Measurements from ENCODE around the gene NME4.
A peak's percentile ranks its signal among the peaks of the same experiment; 100 is the strongest.
"Not testable (repeated sequence)": the region's sequence is repeated elsewhere in the genome, so short reads cannot be mapped to it uniquely, and the experiment has no call there.

Gene NME4

GRCh38 chr16:354971-355461, 42.0 kb upstream of the NME4 start:
- Histone ChIP-seq H3K36me3 (ENCODE audit: control insufficient read depth in 1 of 2, insufficient read depth in 2 of 2, low read length in 2 of 2) (peaks cover 0 to 5% of the 10 kb centered on the region in 2 donors), H3K4me3 (ENCODE audit: low read depth in 1 of 2, low read length in 2 of 2) (peak overlapping the region in 1 of 2 donors; percentile 15), H3K9ac (ENCODE audit: low read depth in 1 of 2, low read length in 2 of 2) (no peak overlapping the region), H3K9me3 (ENCODE audit: control insufficient read depth in 1 of 2, low read length in 2 of 2) (no peaks in the 10 kb centered on the region), H3K4me1 (ENCODE audit: control insufficient read depth in 1 of 2, insufficient read depth in 2 of 2, low read length in 2 of 2) (peaks cover 0 to 13% of the 10 kb centered on the region in 2 donors), H3K27ac (ENCODE audit: low read depth, low read length) (no peak overlapping the region), H3K27me3 (ENCODE audit: control insufficient read depth in 1 of 2, insufficient read depth in 2 of 2, low read length in 2 of 2) (no peaks in the 10 kb centered on the region)

GRCh38 chr16:356741-357140, 40.3 kb upstream of the NME4 start:
- no peak overlapping the region for H3K27ac ChIP-seq (ENCODE audit: low read depth, low read length)
- no peak overlapping the region for H3K4me3 ChIP-seq (ENCODE audit: low read depth in 1 of 2, low read length in 2 of 2)
- H3K36me3 ChIP-seq (ENCODE audit: control insufficient read depth in 1 of 2, insufficient read depth in 2 of 2, low read length in 2 of 2): no peaks in the 10 kb centered on the region
- no peak overlapping the region for H3K9ac ChIP-seq (ENCODE audit: low read depth in 1 of 2, low read length in 2 of 2)
- H3K9me3 ChIP-seq (ENCODE audit: control insufficient read depth in 1 of 2, low read length in 2 of 2): no peaks in the 10 kb centered on the region
- no peaks in the 10 kb centered on the region for H3K27me3 ChIP-seq (ENCODE audit: control insufficient read depth in 1 of 2, insufficient read depth in 2 of 2, low read length in 2 of 2)
- H3K4me1 ChIP-seq (ENCODE audit: control insufficient read depth in 1 of 2, insufficient read depth in 2 of 2, low read length in 2 of 2): peaks cover 0 to 4% of the 10 kb centered on the region in 2 donors

GRCh38 chr16:359067-359763, 37.8 kb upstream of the NME4 start:
- no peak overlapping the region for H3K27ac ChIP-seq (ENCODE audit: low read depth, low read length)
- H3K36me3 ChIP-seq (ENCODE audit: control insufficient read depth in 1 of 2, insufficient read depth in 2 of 2, low read length in 2 of 2): no peaks in the 10 kb centered on the region
- H3K27me3 ChIP-seq (ENCODE audit: control insufficient read depth in 1 of 2, insufficient read depth in 2 of 2, low read length in 2 of 2): peaks cover 4 to 7% of the 10 kb centered on the region in 2 donors
- H3K4me3 ChIP-seq (ENCODE audit: low read depth in 1 of 2, low read length in 2 of 2): no peak overlapping the region
- H3K4me1 ChIP-seq (ENCODE audit: control insufficient read depth in 1 of 2, insufficient read depth in 2 of 2, low read length in 2 of 2): no peaks in the 10 kb centered on the region
- no peaks in the 10 kb centered on the region for H3K9me3 ChIP-seq (ENCODE audit: control insufficient read depth in 1 of 2, low read length in 2 of 2)
- H3K9ac ChIP-seq (ENCODE audit: low read depth in 1 of 2, low read length in 2 of 2): no peak overlapping the region

- Histone ChIP-seq H3K4me1 (ENCODE audit: control insufficient read depth in 1 of 2, insufficient read depth in 2 of 2, low read length in 2 of 2) (no peaks in the 10 kb centered on the region), H3K36me3 (ENCODE audit: control insufficient read depth in 1 of 2, insufficient read depth in 2 of 2, low read length in 2 of 2) (no peaks in the 10 kb centered on the region), H3K9ac (ENCODE audit: low read depth in 1 of 2, low read length in 2 of 2) (no peak overlapping the region), H3K9me3 (ENCODE audit: control insufficient read depth in 1 of 2, low read length in 2 of 2) (no peaks in the 10 kb centered on the region), H3K27me3 (ENCODE audit: control insufficient read depth in 1 of 2, insufficient read depth in 2 of 2, low read length in 2 of 2) (peaks cover 4 to 7% of the 10 kb centered on the region in 2 donors), H3K4me3 (ENCODE audit: low read depth in 1 of 2, low read length in 2 of 2) (no peak overlapping the region), H3K27ac (ENCODE audit: low read depth, low read length) (no peak overlapping the region)
Measured at GRCh38 chr16:359871-360697, 36.9 kb upstream of the NME4 start.

GRCh38 chr16:360698-361336, 36.2 kb upstream of the NME4 start:
- peaks cover 4 to 7% of the 10 kb centered on the region in 2 donors for H3K27me3 ChIP-seq (ENCODE audit: control insufficient read depth in 1 of 2, insufficient read depth in 2 of 2, low read length in 2 of 2)
- H3K36me3 ChIP-seq (ENCODE audit: control insufficient read depth in 1 of 2, insufficient read depth in 2 of 2, low read length in 2 of 2): no peaks in the 10 kb centered on the region
- no peaks in the 10 kb centered on the region for H3K9me3 ChIP-seq (ENCODE audit: control insufficient read depth in 1 of 2, low read length in 2 of 2)
- no peak overlapping the region for H3K4me3 ChIP-seq (ENCODE audit: low read depth in 1 of 2, low read length in 2 of 2)
- H3K9ac ChIP-seq (ENCODE audit: low read depth in 1 of 2, low read length in 2 of 2): no peak overlapping the region
- H3K4me1 ChIP-seq (ENCODE audit: control insufficient read depth in 1 of 2, insufficient read depth in 2 of 2, low read length in 2 of 2): no peaks in the 10 kb centered on the region
- H3K27ac ChIP-seq (ENCODE audit: low read depth, low read length): no peak overlapping the region

- no peaks in the 10 kb centered on the region for H3K4me1 ChIP-seq (ENCODE audit: control insufficient read depth in 1 of 2, insufficient read depth in 2 of 2, low read length in 2 of 2)
Measured at GRCh38 chr16:361341-361871, 35.6 kb upstream of the NME4 start.

GRCh38 chr16:361872-362701, 34.9 kb upstream of the NME4 start:
- H3K27me3 ChIP-seq (ENCODE audit: control insufficient read depth in 1 of 2, insufficient read depth in 2 of 2, low read length in 2 of 2): peaks cover 4 to 7% of the 10 kb centered on the region in 2 donors
- H3K9ac ChIP-seq (ENCODE audit: low read depth in 1 of 2, low read length in 2 of 2): no peak overlapping the region
- peak overlapping the region in 1 of 2 donors; percentile 10 for H3K4me3 ChIP-seq (ENCODE audit: low read depth in 1 of 2, low read length in 2 of 2)
- H3K36me3 ChIP-seq (ENCODE audit: control insufficient read depth in 1 of 2, insufficient read depth in 2 of 2, low read length in 2 of 2): peaks cover 4 to 6% of the 10 kb centered on the region in 2 donors
- H3K9me3 ChIP-seq (ENCODE audit: control insufficient read depth in 1 of 2, low read length in 2 of 2): no peaks in the 10 kb centered on the region
- H3K27ac ChIP-seq (ENCODE audit: low read depth, low read length): no peak overlapping the region
- H3K4me1 ChIP-seq (ENCODE audit: control insufficient read depth in 1 of 2, insufficient read depth in 2 of 2, low read length in 2 of 2): no peaks in the 10 kb centered on the region

More at GRCh38 chr16:361341-361871, 35.6 kb upstream of the NME4 start:
- no peak overlapping the region for H3K27ac ChIP-seq (ENCODE audit: low read depth, low read length)
- no peak overlapping the region for H3K4me3 ChIP-seq (ENCODE audit: low read depth in 1 of 2, low read length in 2 of 2)
- H3K27me3 ChIP-seq (ENCODE audit: control insufficient read depth in 1 of 2, insufficient read depth in 2 of 2, low read length in 2 of 2): peaks cover 4 to 7% of the 10 kb centered on the region in 2 donors
- H3K36me3 ChIP-seq (ENCODE audit: control insufficient read depth in 1 of 2, insufficient read depth in 2 of 2, low read length in 2 of 2): peaks cover 0 to under 1% of the 10 kb centered on the region in 2 donors
- no peak overlapping the region for H3K9ac ChIP-seq (ENCODE audit: low read depth in 1 of 2, low read length in 2 of 2)
- H3K9me3 ChIP-seq (ENCODE audit: control insufficient read depth in 1 of 2, low read length in 2 of 2): no peaks in the 10 kb centered on the region

GRCh38 chr16:362702-362999, 34.3 kb upstream of the NME4 start:
- not testable (repeated sequence) for H3K27me3 ChIP-seq (ENCODE audit: control insufficient read depth in 1 of 2, insufficient read depth in 2 of 2, low read length in 2 of 2); H3K4me3 ChIP-seq (ENCODE audit: low read depth in 1 of 2, low read length in 2 of 2); H3K9ac ChIP-seq (ENCODE audit: low read depth in 1 of 2, low read length in 2 of 2); H3K9me3 ChIP-seq (ENCODE audit: control insufficient read depth in 1 of 2, low read length in 2 of 2); H3K27ac ChIP-seq (ENCODE audit: low read depth, low read length); H3K4me1 ChIP-seq (ENCODE audit: control insufficient read depth in 1 of 2, insufficient read depth in 2 of 2, low read length in 2 of 2)
- peaks cover 4 to 11% of the 10 kb centered on the region in 2 donors for H3K36me3 ChIP-seq (ENCODE audit: control insufficient read depth in 1 of 2, insufficient read depth in 2 of 2, low read length in 2 of 2)

GRCh38 chr16:363110-363765, 33.8 kb upstream of the NME4 start:
- Histone ChIP-seq H3K4me3 (ENCODE audit: low read depth in 1 of 2, low read length in 2 of 2) (no peak overlapping the region), H3K9ac (ENCODE audit: low read depth in 1 of 2, low read length in 2 of 2) (no peak overlapping the region), H3K4me1 (ENCODE audit: control insufficient read depth in 1 of 2, insufficient read depth in 2 of 2, low read length in 2 of 2) (no peaks in the 10 kb centered on the region), H3K27ac (ENCODE audit: low read depth, low read length) (no peak overlapping the region), H3K27me3 (ENCODE audit: control insufficient read depth in 1 of 2, insufficient read depth in 2 of 2, low read length in 2 of 2) (peaks cover 4 to 7% of the 10 kb centered on the region in 2 donors), H3K36me3 (ENCODE audit: control insufficient read depth in 1 of 2, insufficient read depth in 2 of 2, low read length in 2 of 2) (peaks cover 9 to 17% of the 10 kb centered on the region in 2 donors), H3K9me3 (ENCODE audit: control insufficient read depth in 1 of 2, low read length in 2 of 2) (no peaks in the 10 kb centered on the region)

All from duodenal mucosa (tissue), 2 donors.